NCI-H146 treated with DMSO at 0.1 percent for 48 hours (cell line): ENCODE results near the gene SYNDIG1L.

ENCODE experiments used
- DNase-seq: peaks from one replicate; lab custom pipeline; 2025; ENCODE audit not compliant: unreplicated experiment; lab: John Stamatoyannopoulos, UW

SYNDIG1L gene

DNA sequence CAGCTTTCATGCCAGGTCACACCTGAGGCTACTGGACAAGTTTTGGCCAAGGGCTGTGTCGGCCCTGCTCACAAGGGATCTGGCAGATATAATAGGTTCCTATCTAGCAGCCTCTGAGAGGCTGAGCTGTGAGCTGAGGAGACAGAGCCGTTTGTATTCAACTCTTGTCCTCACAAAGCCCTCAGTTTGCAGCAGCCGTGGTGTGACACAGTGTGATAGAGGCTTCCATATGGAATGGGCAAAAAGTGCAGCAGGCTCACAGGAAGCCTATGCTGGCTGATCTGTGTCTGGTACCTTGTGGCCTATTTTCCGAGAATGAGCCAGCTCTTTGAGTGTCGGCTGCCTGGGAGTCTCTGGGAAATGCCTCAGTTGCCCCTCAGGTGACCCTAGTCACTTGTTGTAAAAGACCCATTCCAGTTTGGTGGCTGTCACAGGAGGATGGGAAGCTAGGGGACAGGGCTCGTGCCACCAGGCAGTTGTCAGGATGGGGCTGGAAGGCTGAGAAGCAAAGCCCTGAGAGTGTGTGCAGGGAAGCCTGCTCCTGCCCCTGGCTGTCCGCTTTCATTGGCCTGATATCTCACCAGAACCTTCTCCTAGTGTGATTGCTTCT, 61.6 kb downstream of the SYNDIG1L start:
- DNase-seq: no peak

DNA sequence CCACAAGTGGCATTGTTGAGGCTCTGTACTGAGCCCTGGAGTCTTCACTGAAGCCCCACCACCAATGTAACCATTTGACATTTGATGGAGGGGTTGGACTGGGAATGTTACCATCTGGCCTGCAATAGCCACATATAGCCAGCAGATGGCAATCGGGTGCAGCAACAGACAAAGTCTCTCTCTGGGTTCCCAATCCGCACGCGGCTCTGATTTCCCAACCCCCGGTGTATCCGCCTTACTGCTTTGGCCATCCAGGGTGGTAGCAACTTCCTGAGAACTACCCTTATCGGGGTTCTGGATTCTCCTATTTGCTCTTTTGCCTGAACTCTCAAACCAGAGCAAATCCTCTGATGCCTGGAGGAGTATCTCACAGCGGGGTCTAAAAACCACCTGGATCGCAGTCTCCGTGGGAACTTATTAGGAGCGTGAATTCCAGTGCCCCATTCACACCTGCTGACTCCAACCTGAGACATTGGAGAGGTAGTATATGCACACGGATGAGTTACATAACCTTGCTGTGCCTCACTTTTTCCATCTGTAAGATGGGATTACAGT, 63.6 kb downstream of the SYNDIG1L start:
- DNase-seq: peak; percentile 28

DNA sequence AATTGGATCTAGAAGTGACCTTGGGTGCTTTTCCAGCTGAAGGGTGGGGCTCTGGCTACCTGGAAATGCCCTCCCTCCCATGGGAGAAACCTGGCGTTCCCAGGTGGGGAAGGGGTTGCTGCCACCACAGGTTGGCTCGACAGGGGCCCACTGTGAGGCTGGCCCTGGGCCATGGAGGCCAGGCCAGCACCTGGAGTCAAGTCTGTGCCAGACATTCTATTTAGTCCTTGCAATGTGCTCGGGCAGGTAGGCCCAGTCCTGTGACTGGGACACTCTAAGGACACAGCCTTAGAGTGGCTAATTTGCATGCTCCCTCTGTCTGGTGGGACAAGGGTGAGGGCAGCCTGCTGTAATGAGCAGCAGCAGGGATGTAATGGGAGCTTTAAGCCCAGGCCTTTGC, 65.8 kb downstream of the SYNDIG1L start:
- no peak for DNase-seq

DNA sequence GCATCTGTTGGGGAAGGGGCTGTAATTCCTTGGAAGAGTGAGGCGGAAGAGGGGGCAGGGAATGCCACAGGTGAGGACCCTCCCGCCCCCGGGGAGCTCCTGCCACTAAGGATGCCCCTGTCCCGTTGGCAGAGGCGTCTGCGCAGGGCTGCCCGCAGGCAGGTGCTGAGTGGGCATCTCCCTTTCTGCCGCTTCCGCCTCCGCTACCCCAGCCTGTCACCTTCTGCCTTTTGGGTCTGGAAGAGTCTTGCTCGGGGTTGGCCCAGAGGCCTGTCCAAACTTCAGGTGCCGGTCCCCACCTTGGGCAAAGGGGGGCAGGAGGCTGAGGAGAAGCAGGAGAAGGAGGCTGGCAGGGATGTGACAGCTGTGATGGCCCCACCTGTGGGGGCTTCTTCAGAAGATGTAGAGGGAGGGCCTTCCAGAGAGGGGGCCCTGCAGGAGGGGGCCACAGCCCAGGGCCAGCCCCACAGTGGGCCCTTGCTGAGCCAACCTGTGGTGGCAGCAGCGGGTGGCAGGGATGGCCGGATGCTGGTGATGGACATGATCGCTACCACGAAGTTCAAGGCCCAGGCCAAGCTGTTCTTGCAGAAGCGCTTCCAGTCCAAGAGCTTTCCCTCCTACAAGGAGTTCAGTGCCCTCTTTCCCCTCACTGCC, 67.7 kb downstream of the SYNDIG1L start:
- DNase-seq: no peak

DNA sequence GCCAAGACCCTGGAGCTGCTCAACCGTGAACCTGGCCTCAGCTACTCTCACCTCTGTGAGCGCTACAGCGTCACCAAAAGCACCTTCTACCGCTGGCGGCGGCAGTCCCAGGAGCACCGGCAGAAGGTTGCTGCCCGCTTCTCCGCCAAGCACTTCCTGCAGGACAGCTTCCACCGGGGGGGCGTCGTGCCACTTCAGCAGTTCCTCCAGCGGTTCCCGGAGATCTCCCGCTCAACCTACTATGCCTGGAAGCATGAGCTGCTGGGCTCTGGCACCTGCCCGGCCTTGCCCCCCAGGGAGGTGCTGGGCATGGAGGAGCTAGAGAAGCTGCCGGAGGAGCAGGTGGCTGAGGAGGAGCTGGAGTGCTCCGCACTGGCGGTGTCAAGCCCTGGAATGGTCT, 68.4 kb downstream of the SYNDIG1L start:
- no peak for DNase-seq

DNA sequence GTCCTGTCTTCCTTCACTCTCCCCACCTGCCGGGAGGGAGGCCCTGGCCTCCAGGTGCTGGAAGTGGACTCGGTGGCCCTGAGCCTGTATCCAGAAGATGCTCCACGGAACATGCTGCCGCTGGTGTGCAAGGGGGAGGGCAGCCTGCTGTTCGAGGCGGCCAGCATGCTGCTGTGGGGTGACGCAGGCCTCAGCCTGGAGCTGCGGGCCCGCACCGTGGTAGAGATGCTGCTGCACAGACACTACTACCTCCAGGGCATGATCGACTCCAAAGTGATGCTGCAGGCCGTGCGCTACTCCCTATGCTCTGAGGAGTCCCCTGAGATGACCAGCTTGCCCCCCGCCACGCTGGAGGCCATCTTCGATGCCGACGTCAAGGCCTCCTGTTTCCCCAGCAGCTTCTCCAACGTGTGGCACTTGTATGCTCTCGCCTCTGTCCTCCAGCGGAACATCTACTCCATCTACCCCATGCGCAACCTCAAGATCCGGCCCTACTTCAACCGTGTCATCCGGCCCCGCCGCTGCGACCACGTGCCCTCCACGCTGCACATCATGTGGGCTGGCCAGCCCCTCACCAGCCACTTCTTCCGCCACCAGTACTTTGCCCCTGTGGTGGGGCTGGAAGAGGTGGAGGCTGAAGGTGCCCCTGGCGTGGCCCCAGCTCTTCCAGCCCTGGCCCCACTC, 69.0 kb downstream of the SYNDIG1L start:
- no peak for DNase-seq
